ENCODE data around the gene TCERG1. TPM values are rescaled to one million over a fixed set of nuclear protein-coding genes. Genes with fewer than 3 reads are reported as not detected.

The TCERG1 gene
- total and polyA plus RNA-seq, 9 of the 15 experiments (the other 6 are each of a cell fraction or from before 2014, with no cell fraction given): 50.3 to 148 (median 119) TPM

- no peak for FAIRE-seq
- no TSS peak for BruUV-seq (replicated peaks)
These were observed 93.3 kb downstream of the TCERG1 start for GRCh38 chr5:146540414-146540813.

More at GRCh38 chr5:146540414-146540813, 93.3 kb downstream of the TCERG1 start:
- 0% methylated on average over 2 of the region's 2 CpGs for WGBS (ENCODE audit: insufficient coverage, low coverage, missing lambda C conversion rate)
- H3K27ac ChIP-seq (ENCODE audit: extremely low read depth, low read depth, low read length): no peak overlapping the region
- no peaks in the 10 kb centered on the region for H3K9me3 ChIP-seq (replicated peaks; ENCODE audit: control insufficient read depth, insufficient read depth, low read depth, low read length)
- H3K4me1 ChIP-seq (replicated peaks in 1 of 2; ENCODE audit: control insufficient read depth in 2 of 2, insufficient read depth in 2 of 2, low read length in 2 of 2): no peaks in the 10 kb centered on the region
- no peak overlapping the region for H3K4me2 ChIP-seq (ENCODE audit: insufficient read depth, low read length)
- DNase-seq (ENCODE audit: extremely low read depth in 1 of 4, low spot score in 3 of 4): no peak
- in situ Hi-C loops (cut with MboI): loop anchor here (5.0 kb wide), 1 partner anchor 417 kb away; no protein-coding TSS in a partner anchor
- no peak overlapping the region for H3K4me3 ChIP-seq
- H3K79me2 ChIP-seq (ENCODE audit: control insufficient read depth, insufficient read depth, low read length): no peaks in the 10 kb centered on the region
- no peaks in the 10 kb centered on the region for H3K9me1 ChIP-seq (ENCODE audit: control insufficient read depth, insufficient read depth, low read length)
- H3K36me3 ChIP-seq (ENCODE audit: control insufficient read depth, insufficient read depth, low read length): no peaks in the 10 kb centered on the region
- ATAC-seq: no peak
- no peaks in the 10 kb centered on the region for H4K20me1 ChIP-seq (replicated peaks; ENCODE audit: control insufficient read depth, insufficient read depth, low read length)
- H2AFZ ChIP-seq (ENCODE audit: low read depth, low read length): no peak overlapping the region
- no peak for TF ChIP-seq BDP1 (IDR thresholded peaks at IDR 0.05; ENCODE audit: insufficient read depth, insufficient read length)
- TF ChIP-seq, protein P1, sequence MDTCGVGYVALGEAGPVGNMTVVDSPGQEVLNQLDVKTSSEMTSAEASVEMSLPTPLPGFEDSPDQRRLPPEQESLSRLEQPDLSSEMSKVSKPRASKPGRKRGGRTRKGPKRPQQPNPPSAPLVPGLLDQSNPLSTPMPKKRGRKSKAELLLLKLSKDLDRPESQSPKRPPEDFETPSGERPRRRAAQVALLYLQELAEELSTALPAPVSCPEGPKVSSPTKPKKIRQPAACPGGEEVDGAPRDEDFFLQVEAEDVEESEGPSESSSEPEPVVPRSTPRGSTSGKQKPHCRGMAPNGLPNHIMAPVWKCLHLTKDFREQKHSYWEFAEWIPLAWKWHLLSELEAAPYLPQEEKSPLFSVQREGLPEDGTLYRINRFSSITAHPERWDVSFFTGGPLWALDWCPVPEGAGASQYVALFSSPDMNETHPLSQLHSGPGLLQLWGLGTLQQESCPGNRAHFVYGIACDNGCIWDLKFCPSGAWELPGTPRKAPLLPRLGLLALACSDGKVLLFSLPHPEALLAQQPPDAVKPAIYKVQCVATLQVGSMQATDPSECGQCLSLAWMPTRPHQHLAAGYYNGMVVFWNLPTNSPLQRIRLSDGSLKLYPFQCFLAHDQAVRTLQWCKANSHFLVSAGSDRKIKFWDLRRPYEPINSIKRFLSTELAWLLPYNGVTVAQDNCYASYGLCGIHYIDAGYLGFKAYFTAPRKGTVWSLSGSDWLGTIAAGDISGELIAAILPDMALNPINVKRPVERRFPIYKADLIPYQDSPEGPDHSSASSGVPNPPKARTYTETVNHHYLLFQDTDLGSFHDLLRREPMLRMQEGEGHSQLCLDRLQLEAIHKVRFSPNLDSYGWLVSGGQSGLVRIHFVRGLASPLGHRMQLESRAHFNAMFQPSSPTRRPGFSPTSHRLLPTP (IDR thresholded peaks at IDR 0.05; ENCODE audit: borderline replicate concordance, extremely low read depth, insufficient read length): no peak
- no peak for TF ChIP-seq ZNF445 (CRISPR knock-in tag; IDR thresholded peaks at IDR 0.05; ENCODE audit: low read depth)
- no peak for TF ChIP-seq SAFB (IDR thresholded peaks at IDR 0.05; ENCODE audit: borderline replicate concordance, low read depth, low read length)
- TF ChIP-seq, protein P2, sequence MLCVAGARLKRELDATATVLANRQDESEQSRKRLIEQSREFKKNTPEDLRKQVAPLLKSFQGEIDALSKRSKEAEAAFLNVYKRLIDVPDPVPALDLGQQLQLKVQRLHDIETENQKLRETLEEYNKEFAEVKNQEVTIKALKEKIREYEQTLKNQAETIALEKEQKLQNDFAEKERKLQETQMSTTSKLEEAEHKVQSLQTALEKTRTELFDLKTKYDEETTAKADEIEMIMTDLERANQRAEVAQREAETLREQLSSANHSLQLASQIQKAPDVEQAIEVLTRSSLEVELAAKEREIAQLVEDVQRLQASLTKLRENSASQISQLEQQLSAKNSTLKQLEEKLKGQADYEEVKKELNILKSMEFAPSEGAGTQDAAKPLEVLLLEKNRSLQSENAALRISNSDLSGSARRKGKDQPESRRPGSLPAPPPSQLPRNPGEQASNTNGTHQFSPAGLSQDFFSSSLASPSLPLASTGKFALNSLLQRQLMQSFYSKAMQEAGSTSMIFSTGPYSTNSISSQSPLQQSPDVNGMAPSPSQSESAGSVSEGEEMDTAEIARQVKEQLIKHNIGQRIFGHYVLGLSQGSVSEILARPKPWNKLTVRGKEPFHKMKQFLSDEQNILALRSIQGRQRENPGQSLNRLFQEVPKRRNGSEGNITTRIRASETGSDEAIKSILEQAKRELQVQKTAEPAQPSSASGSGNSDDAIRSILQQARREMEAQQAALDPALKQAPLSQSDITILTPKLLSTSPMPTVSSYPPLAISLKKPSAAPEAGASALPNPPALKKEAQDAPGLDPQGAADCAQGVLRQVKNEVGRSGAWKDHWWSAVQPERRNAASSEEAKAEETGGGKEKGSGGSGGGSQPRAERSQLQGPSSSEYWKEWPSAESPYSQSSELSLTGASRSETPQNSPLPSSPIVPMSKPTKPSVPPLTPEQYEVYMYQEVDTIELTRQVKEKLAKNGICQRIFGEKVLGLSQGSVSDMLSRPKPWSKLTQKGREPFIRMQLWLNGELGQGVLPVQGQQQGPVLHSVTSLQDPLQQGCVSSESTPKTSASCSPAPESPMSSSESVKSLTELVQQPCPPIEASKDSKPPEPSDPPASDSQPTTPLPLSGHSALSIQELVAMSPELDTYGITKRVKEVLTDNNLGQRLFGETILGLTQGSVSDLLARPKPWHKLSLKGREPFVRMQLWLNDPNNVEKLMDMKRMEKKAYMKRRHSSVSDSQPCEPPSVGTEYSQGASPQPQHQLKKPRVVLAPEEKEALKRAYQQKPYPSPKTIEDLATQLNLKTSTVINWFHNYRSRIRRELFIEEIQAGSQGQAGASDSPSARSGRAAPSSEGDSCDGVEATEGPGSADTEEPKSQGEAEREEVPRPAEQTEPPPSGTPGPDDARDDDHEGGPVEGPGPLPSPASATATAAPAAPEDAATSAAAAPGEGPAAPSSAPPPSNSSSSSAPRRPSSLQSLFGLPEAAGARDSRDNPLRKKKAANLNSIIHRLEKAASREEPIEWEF (CRISPR knock-in tag; IDR thresholded peaks at IDR 0.05): no peak
- no peak for TF ChIP-seq HNRNPH1 (optimal IDR thresholded peaks at IDR 0.05; ENCODE audit: low read depth, low read length)
- TF ChIP-seq ZNF589 (CRISPR knock-in tag; IDR thresholded peaks at IDR 0.05; ENCODE audit: low read depth): no peak
- intact Hi-C loops (cut with micrococcal nuclease): loop anchor here (5.0 kb wide), 1 partner anchor 1037 kb away; no protein-coding TSS in a partner anchor
- no peak overlapping the region for H3K9ac ChIP-seq (ENCODE audit: insufficient read depth in 1 of 2, low read depth in 2 of 2, low read length in 2 of 2)
- CTCF ChIA-PET (ENCODE audit: low intra/inter-chr PET ratio): no interaction called here
- H3K27me3 ChIP-seq (ENCODE audit: control insufficient read depth in 2 of 2, insufficient read depth in 2 of 2, low read length in 2 of 2): peaks cover 0 to 13% of the 10 kb centered on the region in 2 experiments; a peak in 2 of 5 replicates
- POLR2A ChIA-PET: interaction anchor here (1.5 kb wide), 1 partner anchor 9 kb away, joined by 3 read pairs; no protein-coding TSS in a partner anchor
